ENCODE results near the gene GALNT2.

DNA sequence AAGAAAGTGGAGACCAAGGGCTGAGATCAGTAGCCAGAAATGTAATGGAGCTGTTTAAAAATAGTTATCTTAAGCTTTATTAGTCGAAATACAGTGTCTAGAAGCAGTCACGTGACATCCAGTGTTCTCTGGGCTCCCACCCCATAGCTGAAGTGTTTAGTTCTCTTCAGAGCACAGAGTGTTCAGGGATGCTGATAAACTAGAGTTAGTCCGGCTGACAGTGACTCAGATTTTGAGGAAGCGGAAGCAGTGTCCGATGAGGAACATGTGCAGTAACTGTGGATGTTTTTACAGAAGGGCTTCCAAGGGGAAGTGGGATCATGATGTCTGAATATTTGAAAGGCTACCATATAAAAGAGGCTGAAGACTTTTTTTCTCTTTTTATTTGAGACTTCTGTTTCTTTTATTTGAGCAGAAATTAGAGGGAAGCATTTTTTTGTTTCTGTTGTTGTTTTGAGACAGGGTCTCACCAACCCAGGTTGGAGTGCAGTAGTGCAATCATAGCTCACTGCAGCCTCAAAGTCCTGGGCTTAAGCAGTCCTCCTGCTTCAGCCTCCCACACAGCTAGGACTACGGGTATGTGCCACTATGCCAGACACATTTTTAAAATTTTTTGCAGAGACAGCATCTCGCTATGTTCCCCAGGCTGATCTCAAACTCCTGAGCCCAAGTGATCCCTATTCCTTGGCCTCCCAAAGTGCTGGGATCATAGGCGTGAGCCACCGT, 124.2 kb downstream of the GALNT2 start:
- TF ChIP-seq, protein P1, sequence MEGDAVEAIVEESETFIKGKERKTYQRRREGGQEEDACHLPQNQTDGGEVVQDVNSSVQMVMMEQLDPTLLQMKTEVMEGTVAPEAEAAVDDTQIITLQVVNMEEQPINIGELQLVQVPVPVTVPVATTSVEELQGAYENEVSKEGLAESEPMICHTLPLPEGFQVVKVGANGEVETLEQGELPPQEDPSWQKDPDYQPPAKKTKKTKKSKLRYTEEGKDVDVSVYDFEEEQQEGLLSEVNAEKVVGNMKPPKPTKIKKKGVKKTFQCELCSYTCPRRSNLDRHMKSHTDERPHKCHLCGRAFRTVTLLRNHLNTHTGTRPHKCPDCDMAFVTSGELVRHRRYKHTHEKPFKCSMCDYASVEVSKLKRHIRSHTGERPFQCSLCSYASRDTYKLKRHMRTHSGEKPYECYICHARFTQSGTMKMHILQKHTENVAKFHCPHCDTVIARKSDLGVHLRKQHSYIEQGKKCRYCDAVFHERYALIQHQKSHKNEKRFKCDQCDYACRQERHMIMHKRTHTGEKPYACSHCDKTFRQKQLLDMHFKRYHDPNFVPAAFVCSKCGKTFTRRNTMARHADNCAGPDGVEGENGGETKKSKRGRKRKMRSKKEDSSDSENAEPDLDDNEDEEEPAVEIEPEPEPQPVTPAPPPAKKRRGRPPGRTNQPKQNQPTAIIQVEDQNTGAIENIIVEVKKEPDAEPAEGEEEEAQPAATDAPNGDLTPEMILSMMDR (conservative IDR thresholded peaks at IDR 0.05; ENCODE audit: low read depth in 2 of 2): no peak
- TF ChIP-seq EZH2phosphoT487 (IDR thresholded peaks at IDR 0.05; ENCODE audit: unreplicated experiment): no peak
- no peak for TF ChIP-seq EZH2 (IDR thresholded peaks at IDR 0.05; ENCODE audit: low read depth, unreplicated experiment)
- TF ChIP-seq, protein P2, sequence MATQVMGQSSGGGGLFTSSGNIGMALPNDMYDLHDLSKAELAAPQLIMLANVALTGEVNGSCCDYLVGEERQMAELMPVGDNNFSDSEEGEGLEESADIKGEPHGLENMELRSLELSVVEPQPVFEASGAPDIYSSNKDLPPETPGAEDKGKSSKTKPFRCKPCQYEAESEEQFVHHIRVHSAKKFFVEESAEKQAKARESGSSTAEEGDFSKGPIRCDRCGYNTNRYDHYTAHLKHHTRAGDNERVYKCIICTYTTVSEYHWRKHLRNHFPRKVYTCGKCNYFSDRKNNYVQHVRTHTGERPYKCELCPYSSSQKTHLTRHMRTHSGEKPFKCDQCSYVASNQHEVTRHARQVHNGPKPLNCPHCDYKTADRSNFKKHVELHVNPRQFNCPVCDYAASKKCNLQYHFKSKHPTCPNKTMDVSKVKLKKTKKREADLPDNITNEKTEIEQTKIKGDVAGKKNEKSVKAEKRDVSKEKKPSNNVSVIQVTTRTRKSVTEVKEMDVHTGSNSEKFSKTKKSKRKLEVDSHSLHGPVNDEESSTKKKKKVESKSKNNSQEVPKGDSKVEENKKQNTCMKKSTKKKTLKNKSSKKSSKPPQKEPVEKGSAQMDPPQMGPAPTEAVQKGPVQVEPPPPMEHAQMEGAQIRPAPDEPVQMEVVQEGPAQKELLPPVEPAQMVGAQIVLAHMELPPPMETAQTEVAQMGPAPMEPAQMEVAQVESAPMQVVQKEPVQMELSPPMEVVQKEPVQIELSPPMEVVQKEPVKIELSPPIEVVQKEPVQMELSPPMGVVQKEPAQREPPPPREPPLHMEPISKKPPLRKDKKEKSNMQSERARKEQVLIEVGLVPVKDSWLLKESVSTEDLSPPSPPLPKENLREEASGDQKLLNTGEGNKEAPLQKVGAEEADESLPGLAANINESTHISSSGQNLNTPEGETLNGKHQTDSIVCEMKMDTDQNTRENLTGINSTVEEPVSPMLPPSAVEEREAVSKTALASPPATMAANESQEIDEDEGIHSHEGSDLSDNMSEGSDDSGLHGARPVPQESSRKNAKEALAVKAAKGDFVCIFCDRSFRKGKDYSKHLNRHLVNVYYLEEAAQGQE (IDR thresholded peaks at IDR 0.05; ENCODE audit: unreplicated experiment): no peak
- TF ChIP-seq STAT1 (IDR thresholded peaks at IDR 0.05; ENCODE audit: unreplicated experiment): no peak
- TF ChIP-seq POLR2AphosphoS5 (IDR thresholded peaks at IDR 0.05; ENCODE audit: low read depth): no peak
- TF ChIP-seq JUNB (IDR thresholded peaks at IDR 0.05; ENCODE audit: unreplicated experiment): no peak
- TF ChIP-seq, protein P3, sequence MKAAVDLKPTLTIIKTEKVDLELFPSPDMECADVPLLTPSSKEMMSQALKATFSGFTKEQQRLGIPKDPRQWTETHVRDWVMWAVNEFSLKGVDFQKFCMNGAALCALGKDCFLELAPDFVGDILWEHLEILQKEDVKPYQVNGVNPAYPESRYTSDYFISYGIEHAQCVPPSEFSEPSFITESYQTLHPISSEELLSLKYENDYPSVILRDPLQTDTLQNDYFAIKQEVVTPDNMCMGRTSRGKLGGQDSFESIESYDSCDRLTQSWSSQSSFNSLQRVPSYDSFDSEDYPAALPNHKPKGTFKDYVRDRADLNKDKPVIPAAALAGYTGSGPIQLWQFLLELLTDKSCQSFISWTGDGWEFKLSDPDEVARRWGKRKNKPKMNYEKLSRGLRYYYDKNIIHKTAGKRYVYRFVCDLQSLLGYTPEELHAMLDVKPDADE (IDR thresholded peaks at IDR 0.05): no peak
- TF ChIP-seq ZNF114 (CRISPR knock-in tag; IDR thresholded peaks at IDR 0.05): no peak
- no peak for TF ChIP-seq NANOG (IDR thresholded peaks at IDR 0.05; ENCODE audit: borderline replicate concordance)

All from GM23338 (cell line).